HG03025 (cell line): Measurements from ENCODE around the gene FIBP.
"Not testable (repeated sequence)": the region's sequence is repeated elsewhere in the genome, so short reads cannot be mapped to it uniquely, and the experiment has no call there.

ENCODE experiments used
- ATAC-seq: cut with Tn5 transposase; IDR thresholded peaks from one replicate; pipeline ENCODE4 v1.9.1; 2021; ENCODE audit warnings: mild to moderate bottlenecking, moderate library complexity; ENCODE audit not compliant: unreplicated experiment, low FRiP score

FIBP gene

DNA sequence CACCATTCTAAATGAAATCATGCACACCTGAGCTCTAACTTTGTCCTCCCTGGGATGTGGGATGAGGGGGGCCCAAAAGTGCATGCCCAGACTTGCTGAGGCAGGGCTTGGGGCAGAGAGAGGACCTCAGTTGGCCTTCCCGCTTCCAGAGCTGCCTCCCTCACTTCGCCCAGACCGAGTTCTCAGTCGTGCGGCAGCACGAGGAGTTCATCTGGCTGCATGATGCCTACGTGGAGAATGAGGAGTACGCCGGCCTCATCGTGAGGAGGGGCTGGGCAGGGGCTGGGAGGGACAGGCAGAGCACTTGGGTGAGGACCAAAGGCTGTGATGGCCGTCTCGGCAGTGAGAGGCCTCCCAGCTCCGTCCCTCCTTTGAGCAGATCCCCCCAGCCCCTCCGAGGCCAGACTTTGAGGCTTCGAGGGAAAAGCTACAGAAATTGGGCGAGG is 38.5 kb downstream of the FIBP start:
- no peak for ATAC-seq

DNA sequence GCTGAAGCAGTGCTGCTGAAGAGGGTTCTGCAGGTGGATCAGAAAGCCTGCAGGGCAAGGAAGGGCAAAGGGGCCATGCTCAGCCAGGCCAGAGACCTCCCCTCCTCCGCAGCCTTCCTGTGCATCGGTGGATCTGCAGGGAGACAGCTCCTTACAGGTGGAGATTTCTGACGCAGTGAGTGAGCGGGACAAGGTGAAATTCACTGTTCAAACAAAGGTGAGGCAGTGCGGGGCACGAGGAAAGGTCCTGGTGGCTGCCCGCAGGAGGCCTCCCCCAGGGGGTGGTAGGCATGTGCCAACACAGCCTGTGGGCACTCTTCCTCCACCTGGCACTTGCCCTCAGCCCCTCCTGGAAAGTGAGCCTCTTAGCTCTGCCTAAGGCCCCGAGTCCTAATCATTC is 38.9 kb downstream of the FIBP start:
- ATAC-seq, result no peak

DNA sequence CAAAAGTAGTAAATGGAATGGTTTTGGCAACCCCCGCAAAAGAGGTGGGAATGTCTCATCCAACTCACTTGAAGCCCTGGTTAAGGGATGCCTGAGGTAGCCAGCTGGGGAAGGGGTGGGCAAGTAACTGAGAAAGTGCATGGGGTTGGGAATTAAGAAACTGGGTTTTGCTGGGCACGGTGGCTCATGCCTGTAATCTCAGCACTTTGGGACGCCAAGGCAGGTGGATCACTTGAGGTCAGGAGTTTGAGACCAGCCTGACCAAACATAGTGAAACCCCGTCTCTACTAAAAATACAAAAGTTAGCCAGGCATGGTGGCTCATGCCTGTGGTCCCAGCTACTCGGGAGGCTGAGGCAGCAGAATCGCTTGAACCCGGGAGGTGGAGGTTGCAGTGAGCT is 39.6 kb downstream of the FIBP start:
- not testable (repeated sequence) for ATAC-seq

DNA sequence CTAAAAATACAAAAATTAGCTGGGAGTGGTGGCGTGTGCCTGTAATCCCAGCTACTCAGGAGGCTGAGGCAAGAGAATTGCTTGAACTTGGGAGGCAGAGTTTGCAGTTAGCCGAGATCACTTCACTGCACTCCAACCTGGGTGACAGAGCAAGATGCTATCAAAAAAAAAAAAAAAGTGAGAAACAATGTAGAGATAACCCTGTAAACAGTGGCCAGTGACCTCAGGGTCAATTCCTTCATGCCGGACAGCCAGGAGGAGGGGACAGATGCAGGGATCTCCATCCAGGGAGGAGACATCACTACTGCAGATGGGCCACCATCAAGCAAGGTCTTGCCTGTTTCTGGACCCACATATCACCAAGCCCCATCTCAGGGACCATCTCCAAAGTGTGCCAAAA is 40.5 kb downstream of the FIBP start:
- ATAC-seq, result no peak

DNA sequence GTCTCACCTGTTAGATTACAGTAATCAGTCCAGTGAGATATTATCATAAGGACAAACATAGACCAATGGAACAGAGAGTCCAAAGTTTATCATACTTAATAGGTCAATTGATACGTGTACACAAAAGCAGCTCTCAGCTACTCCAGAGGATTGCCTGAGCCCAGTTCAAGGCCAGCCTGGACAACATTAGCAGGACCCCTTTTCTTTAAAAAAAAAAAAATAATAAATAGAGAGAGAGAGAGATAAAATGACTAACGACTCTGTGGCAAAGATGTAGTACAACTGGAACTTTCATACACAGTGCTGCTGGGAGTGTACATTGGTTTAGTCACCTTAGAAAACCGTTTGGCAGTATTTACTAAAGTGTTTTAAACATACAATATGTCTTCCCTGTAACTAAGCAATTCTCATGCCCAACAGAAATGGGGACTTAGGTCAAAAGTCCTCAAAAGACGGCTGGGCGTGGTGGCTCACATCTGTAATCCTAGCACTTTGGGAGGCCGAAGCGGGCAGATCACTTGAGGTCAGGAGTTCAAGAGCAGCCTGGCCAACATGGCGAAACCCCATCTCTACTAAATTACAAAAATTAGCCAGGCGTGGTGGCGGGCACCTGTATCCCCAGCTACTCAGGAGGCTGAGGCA is 43.9 kb downstream of the FIBP start:
- ATAC-seq, result no peak

DNA sequence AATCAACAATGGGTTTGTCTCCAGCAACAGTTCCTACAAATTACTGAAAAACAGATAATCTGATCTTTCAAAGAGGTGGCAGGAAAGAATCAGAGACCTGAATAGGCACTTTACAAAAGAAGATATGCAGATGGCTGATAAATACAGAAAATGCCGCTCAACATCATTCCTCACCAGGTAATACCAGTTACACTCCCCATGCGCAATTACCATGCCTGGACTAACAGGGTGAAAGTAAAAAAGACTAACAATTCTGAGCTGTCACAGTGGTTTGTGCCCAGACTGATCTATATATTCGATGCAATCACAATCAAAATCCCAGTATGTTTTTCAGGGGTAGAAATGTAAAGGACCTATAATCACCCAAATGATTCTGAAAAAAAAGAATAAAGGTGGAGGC is 44.5 kb downstream of the FIBP start:
- no peak for ATAC-seq

DNA sequence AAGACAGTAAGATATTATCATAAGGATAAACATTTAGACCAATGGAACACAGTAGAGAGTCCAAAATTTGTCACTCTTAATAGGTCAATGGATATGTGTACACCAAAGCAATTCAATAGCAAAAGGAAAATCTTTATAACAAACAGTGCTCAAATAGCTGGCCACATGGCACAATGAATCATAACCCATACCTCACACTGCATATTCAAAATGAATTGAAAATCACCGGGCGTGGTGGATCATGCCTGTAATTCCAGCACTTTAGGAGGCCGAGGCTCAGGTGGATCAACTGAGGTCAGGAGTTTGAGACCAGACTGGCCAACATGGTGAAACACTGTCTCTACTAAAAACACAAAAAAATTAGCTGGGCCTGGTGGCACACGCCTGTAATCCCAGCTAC is 46.1 kb downstream of the FIBP start:
- ATAC-seq, result no peak

DNA sequence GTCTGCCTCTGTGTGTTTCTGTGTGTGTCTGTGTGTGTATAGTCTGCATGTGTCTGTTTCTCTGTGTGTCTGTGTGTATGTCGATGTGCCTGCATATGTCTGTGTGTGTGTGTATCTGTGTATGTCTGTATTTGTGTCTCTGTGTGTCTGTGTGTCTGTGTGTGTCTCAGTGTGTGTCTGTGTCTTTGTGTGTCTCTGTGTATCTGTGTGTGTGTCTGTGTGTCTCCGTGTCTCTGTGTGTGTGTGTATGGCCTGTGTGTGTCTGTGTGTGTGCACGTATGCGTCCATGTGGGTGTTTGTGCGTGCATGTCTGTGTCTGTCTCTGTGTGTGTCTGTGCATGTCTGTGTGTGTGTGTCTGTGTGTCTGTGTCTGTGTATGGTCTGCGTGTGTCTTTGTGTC is 54.1 kb downstream of the FIBP start:
- ATAC-seq, result no peak
